ENCODE measurements around the gene BIRC7.

BIRC7 gene

DNA sequence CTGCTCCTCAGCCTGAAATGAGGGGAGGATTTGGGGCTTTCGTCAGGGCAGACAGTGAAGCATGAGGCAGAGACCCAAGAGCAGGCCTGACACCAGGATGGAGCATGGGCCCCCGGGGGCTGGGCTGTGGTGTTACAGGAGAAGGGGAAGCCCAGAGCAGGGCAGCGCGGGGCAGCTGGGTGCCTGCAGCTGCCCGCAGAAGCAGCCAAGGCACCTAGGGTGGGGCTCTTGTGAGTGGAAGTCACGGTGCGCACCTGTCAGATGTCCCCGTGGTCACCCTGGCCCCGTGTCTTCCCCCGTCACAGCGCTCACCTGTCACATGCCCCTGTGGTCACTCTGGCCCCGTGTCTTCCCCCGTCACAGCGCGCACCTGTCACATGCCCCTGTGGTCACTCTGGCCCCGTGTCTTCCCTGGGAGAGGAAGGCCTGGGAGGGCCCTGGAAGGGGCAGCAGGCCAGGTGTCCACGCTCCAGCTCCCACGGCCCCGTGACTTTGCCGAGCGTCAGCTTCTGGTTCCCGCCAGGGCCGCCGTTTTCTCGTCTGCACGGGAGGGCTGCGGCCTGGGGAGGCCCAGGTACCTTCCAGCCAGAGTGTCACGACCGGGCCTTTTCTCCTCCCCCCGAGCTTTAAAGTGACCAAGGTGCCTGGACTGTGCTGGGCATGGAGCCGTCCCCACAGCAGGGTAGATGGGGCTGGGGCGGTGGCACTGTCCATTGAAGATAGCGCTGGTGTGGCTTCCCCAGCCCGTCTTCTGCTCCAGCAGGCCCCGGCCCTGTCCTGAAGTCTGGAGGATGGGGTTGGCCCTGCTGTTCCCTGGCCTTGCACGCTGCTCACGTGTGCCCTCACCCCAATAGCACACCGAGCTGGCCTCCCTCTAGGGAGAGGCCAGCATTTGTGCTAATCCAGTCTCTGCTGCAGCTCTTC, 46.3 kb downstream of the BIRC7 start:
- DNase-seq (ENCODE audit: low read depth) = no peak

DNA sequence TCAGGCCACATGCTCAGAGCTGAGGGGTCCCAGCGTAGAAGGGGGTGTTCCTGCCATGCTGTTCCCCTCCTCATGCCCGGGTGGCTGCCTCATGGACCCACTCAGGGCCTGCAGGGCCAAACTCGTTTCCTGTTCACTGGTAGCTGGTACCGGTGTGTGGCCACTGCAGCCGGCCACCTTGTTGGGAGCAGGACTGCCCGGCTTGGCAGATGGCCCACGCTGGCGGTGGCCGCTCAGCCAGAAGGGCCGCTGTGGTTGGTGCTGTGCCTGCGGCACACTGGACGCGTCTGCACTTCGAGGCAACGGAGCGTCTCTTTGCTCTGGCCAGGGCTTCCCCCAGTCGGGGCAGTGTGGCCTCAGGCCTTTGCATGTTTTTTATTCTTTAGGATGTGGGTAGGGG, 47.2 kb downstream of the BIRC7 start:
- no peak for DNase-seq (ENCODE audit: low read depth)

DNA sequence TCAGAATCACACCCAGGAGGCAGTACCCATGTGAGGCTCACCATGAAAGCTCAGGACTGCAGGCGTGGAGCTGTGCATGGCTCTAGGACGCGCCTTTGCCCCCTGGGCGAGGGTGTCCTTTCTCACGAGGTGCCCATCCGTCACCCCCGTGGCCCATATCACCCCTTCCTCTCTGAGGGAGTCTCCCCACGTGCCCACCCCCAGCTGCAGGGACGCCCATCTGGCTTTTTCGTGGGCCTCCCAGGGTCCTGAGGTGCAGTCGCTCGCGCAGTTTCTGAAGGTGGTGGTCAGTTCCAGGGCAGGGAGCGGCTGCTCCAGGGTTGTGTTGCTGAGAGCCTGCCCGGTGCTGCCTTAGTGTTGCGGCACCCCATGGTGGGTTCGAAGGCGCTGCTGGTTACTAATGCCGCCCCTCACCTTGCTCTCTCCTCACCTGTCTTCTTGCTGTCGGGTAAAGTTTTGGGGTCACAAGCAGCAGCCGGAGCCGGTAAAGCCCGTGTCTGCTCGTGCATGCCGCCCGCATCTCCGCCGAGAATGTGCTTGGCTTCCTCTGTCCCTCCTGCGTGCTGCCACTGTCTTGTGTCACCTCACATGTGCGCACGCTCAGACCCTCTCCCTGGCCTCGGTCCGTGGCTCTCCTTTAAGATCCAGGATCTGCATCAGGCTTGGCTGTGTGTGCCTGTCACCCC, 47.8 kb downstream of the BIRC7 start:
- DNase-seq (ENCODE audit: low read depth) = no peak

DNA sequence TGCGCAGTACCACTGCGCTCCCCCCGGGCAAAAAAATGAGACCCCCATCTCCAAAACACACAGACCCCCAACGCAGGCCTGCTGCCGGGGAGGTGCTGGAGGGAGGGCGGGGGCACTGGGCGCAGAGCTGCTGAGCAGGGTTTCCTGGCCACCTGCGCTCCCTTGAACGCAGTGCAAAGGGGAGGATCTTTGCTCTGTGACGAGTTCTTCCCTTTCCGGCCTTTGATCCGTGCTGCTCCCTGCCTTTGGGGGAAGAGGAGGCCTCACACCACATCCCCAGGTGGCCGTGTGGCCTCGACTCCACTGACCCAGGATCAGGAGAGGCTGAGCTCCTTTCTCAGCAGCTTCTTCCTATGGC, 48.4 kb downstream of the BIRC7 start:
- DNase-seq (ENCODE audit: low read depth) = no peak

DNA sequence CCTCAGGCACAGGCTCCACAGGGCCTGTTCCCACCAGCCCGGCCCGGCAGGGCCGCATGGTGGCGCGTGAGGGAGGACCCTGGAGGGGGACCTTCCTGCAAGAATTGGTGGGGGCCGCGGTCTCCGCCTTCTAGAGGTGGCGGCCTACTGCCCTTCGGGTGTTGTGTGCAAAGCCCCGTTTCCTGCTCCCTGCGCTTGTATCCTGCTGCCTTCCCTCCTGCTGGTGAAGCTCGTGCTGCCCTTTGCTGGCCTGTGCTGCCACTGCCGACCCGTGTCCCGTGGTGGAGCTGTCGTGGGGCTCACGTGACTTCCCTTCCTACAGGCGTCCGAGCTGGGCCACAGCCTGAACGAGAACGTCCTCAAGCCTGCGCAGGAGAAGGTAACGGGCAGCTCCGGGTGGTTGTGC, 48.8 kb downstream of the BIRC7 start:
- DNase-seq (ENCODE audit: low read depth) = no peak

DNA sequence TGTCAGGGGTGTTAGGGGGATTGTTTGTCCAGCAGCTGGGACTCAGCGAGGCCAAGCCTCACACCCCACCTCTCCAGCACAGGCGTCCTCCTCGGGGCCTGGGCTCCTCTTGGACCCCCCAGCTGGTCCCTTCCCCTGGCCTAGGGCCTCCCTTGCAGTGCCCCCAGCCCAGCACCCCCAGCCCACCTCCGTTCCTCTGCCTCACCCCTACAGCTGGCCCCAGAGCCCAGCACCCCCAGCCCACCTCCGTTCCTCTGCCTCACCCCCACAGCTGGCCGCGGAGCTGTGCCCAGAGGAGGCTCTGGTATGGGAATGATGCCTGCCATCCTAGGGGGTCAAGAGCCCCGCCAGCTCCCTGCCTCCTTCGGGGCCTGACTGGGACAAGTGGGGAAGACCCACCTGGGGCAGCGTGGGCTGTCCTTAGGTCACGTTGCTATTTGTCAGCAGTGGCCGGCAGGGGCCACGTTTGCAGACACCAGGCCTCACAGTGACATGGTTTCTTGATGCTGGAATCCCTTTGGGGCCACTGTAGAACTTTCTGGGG, 49.3 kb downstream of the BIRC7 start:
- no peak for DNase-seq (ENCODE audit: low read depth)

DNA sequence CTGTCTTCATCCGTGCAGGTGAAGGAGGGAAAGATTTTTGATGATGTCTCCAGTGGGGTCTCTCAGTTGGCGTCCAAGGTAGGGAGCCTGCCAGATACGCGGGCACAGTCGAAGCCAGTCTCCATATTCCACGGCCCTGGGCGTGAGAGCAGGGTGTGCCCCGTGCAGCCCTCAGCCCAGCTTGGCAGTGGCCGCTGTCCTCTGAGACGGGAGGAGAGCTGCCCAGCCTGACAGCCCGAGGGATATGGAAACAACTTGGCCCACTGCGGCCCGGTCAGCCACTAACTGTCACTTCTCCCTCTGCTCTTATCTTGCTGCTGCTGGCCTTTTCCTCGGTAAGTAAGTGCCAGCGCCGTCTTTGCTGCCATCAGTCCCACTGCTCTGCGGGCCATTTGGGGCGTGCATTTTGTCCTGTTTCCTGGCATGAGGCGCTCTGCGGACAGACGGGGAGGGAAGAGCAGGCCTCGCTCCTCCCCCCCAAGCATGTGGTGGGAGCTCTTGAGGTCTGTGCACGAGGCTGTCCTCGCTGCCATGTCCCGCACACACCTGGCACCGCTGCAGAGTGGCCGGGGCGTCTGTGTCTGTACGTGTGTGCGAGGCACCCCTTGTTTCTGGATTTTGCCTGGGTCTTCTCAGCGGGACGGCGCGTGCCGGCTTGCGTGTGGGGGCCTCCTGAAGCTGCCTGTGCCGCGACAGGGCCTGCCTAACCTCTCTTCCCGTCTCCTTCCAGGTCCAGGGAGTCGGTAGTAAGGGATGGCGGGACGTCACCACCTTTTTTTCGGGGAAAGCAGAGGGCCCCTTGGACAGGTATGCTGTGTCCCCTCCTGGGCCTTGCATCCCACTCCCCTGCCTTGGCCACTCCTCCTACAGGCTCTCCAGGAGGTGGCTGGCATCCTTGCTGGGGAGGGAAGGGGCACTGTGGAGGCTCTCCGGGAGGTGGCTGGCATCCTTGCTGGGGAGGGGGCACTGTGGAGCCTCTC, 50.2 kb downstream of the BIRC7 start:
- DNase-seq (ENCODE audit: low read depth) = no peak

DNA sequence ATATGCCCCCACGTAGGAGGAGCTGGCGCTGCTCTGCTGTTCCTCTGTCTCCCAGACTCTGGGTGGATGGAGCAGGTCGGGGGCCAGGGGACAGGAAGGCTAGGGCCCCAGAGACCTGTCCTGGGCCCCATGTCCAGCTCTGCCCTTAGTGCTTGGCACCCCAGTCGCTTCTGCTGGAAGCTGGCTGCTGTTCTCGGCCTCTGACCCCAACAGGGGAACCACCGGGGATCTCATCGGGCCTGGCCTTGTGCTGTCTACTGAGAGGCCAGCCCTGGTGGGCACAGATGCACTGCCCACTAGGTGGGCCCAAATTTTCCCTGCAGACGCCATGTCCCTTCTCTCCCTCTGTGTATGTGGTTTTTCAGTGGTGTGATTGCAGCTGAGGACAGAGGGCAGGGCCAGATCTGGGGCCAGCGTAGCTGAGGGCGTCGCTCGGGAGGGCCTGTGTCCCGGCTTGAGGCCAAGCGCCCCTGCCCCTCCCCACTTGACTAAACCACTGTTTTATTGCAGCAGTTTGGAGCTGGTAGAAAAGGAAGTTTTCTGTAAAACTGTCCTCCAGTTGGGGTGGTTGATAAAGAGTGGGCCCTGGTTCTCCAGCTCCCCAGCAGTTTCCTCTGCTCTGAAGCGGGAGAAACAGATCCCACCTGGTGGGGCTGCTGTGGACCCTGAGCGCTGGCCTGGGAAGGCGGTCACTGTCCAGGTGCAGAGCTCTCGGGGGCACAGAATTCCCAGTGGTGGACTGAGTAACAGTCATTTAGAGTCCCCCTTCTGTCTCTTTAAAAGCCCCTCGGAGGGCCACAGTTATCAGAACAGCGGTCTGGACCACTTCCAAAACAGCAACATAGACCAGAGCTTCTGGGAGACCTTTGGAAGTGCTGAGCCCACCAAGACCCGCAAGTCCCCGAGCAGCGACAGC, 51.3 kb downstream of the BIRC7 start:
- no peak for DNase-seq (ENCODE audit: low read depth)

DNA sequence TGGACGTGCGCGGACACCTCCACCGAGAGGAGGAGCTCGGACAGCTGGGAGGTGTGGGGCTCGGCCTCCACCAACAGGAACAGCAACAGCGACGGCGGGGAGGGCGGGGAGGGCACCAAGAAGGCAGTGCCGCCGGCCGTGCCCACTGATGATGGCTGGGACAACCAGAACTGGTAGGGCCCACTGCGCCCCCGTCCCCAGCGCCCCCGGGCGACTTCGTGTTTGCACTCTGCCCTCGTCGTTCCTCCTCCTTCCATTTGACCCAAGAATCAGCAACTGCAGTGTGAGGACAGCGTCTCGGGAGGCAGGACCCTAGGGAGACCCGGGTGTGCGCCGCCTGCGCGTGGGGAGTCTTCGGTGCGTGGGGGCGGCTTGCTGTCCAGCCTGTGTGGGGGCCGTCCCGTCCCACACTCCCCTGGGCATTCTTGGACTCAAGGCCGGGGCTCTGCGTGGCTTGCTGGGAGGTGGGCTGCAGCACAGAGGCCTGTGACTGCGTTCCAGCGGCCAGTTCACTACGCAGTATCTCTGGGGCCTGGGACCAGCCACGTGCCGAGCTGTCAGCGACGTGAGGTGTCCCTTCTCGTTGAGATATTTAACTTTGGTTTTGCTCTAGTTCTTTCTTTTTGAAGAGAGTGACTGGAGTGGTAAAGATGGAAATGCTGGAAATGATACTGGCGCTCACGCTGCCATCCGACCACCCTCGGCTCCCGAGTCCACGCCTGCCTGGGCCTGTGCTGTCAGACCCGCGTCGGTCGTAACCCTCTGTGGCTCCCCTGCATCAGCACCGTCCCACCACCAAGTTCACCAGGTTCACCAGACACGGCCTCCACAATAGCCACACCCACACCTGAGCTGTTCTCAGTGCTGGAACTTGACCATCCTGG, 52.2 kb downstream of the BIRC7 start:
- DNase-seq (ENCODE audit: low read depth) = no peak

DNA sequence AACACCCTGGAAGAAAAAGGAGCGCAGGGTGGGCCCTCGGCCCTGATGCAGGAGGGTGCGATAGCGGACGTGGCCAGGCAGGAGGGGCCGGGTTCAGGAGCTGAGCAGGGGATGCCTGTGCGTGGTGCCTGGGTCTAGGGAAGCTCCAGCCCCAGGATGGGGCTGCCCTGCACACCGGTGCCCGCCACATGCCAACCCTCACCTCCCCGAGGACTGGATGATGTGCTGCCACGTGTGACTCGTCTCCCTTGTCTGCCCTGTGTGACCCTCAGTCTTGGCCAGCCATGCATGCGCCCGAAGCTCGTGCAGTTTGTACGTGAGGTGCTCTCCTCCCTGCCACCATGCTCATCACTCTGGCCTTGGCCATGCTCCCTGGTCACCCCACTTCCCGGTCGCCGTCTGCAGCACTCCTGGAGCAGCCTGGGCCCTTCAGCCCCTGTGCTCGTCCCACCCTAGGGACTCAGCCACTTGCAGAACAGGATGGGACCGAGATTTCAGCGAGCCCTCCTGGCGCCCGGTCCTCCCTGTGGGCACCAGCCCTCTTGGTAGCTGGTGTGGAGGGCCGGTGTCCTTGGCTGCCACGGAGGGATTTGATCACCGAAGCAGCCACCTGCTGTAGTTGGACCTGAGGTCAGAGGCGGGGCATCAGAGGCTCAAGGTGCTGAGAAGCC, 53.0 kb downstream of the BIRC7 start:
- no peak for DNase-seq (ENCODE audit: low read depth)

DNA sequence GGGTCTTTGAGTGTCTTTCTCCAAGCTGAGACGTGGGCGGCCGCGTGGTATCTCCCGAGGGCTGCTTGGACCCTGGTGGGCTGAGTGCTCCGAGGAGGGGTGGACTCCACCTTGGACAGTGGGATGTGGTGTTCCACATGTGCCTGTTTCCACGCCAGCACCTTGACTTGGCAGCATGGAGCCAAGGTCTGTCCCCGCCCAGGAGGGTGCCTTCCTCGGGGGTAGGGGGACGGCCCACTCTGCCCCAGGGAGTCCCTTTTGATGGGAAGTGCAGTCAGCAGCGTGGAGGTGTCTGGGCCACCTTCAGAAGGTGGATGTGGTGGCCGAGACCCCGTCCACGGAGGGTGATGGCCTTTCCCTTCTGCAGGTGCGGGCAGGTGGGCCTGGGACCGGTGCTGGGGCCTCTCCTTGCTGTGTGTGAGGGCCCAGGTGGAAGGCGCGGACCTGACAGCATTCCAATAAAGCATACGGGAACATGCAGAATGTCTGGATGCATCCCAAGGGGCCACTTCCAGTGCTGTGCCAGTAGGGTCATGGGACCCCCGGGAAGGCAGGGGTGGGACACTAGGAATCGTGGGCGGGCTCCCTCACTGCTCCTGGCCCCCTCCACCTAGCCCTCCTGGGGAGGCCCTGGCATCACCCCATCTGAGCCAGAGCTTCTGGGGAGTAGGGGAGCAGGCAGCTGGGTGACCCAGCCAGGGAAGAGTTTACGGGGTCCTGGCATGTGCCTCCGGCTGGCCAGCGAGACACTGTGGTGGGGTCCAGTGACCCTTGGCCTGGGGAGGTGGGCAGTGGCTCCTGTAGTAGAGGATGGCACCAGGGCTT, 53.8 kb downstream of the BIRC7 start:
- no peak for DNase-seq (ENCODE audit: low read depth)
